SK-N-SH treated with all-trans-retinoic acid at 6 μM for 48 hours (cell line): ENCODE data around the gene DPP10.

Experiments used
- ATAC-seq: fragments of 200-7000 bp; cut with Tn5 transposase; 3 replicates; pipeline ENCODE4 v1.9.1; 2020; ENCODE audit warnings: mild to moderate bottlenecking, moderate library complexity
- CSRNP3 ChIP-seq: fragments of 250-450 bp; sonication (Bioruptor Pico); IDR thresholded peaks from 2 replicates; pipeline ENCODE4 v1.5.1; 2021; ENCODE audit warnings: mild to moderate bottlenecking, moderate library complexity
- ESRRG ChIP-seq: fragments of 250-450 bp; sonication (Bioruptor Pico); IDR thresholded peaks from 2 replicates; pipeline ENCODE4 v1.6.1; 2021; ENCODE audit warnings: mild to moderate bottlenecking
- GLIS3 ChIP-seq: fragments of 250-450 bp; sonication (Bioruptor Pico); IDR thresholded peaks from 2 replicates; pipeline ENCODE4 v1.5.0; 2020; ENCODE audit warnings: mild to moderate bottlenecking, moderate library complexity
- ISL1 ChIP-seq: fragments of 250-450 bp; sonication (Bioruptor Pico); IDR thresholded peaks from 2 replicates; pipeline ENCODE4 v2.1.2; 2022; ENCODE audit warnings: mild to moderate bottlenecking, moderate library complexity
- OSR1 ChIP-seq: fragments of 250-450 bp; sonication (Bioruptor Pico); IDR thresholded peaks from 2 replicates; pipeline ENCODE4 v1.8.0; 2022; ENCODE audit warnings: moderate library complexity, mild to moderate bottlenecking, inconsistent platforms
- PATZ1 ChIP-seq: fragments of 250-450 bp; sonication (Bioruptor Pico); IDR thresholded peaks from 2 replicates; pipeline ENCODE4 v1.8.0; 2020; ENCODE audit warnings: mild to moderate bottlenecking, moderate library complexity, borderline replicate concordance
- RARB ChIP-seq: fragments of 250-450 bp; sonication (Bioruptor Pico); IDR thresholded peaks from 2 replicates; pipeline ENCODE4 v1.8.0; 2021; ENCODE audit warnings: mild to moderate bottlenecking, moderate library complexity
- SNAI2 ChIP-seq: fragments of 250-450 bp; sonication (Bioruptor Pico); IDR thresholded peaks from 2 replicates; pipeline ENCODE4 v1.5.0; 2020; ENCODE audit warnings: mild to moderate bottlenecking, moderate library complexity
- TCF4 ChIP-seq: fragments of 250-450 bp; sonication (Bioruptor Pico); IDR thresholded peaks from 2 replicates; pipeline ENCODE4 v1.8.0; 2021; ENCODE audit warnings: mild to moderate bottlenecking, moderate library complexity, borderline replicate concordance
- TSHZ2 ChIP-seq: fragments of 250-450 bp; sonication (Bioruptor Pico); IDR thresholded peaks from 2 replicates; pipeline ENCODE4 v1.5.0; 2020; ENCODE audit warnings: mild to moderate bottlenecking, moderate library complexity
- ZC3H10 ChIP-seq: fragments of 250-450 bp; sonication (Bioruptor Pico); IDR thresholded peaks from 2 replicates; pipeline ENCODE4 v1.5.1; 2021; ENCODE audit warnings: mild to moderate bottlenecking, moderate library complexity
- ZFP3 ChIP-seq: fragments of 250-450 bp; sonication (Bioruptor Pico); IDR thresholded peaks from 2 replicates; pipeline ENCODE4 v1.5.0; 2020; ENCODE audit warnings: mild to moderate bottlenecking, moderate library complexity
- ZFP30 ChIP-seq: fragments of 450-650 bp; formaldehyde crosslinking; IDR thresholded peaks from 2 replicates; pipeline ENCODE4 v1.5.0; 2022; ENCODE audit warnings: mild to moderate bottlenecking, moderate library complexity
- ZNF70 ChIP-seq: fragments of 450-650 bp; formaldehyde crosslinking; IDR thresholded peaks from 2 replicates; pipeline ENCODE4 v1.5.0; 2020; ENCODE audit warnings: mild to moderate bottlenecking, moderate library complexity

The DPP10 gene

GRCh38 chr2:115124817-115125216, 682.4 kb downstream of the DPP10 start:
- no peak for ATAC-seq
- TF ChIP-seq RARB (CRISPR knock-in tag), result no peak
- TF ChIP-seq, all 23 proteins: peak for 0

GRCh38 chr2:115129536-115129935, 687.1 kb downstream of the DPP10 start:
- ATAC-seq, result no peak
- TF ChIP-seq TSHZ2 (CRISPR knock-in tag), result no peak
- TF ChIP-seq ISL1 (CRISPR knock-in tag), result no peak
- no peak for TF ChIP-seq PATZ1
- TF ChIP-seq TCF4 (CRISPR knock-in tag), result no peak
- no peak for TF ChIP-seq ZNF70 (CRISPR knock-in tag)
- no peak for TF ChIP-seq SNAI2 (CRISPR knock-in tag)

GRCh38 chr2:115160531-115161080, 718.2 kb downstream of the DPP10 start:
- no peak for ATAC-seq

More at GRCh38 chr2:115160531-115161080, 718.2 kb downstream of the DPP10 start:
- no peak for TF ChIP-seq ZNF70 (CRISPR knock-in tag)
- no peak for TF ChIP-seq ZFP3 (CRISPR knock-in tag)
- TF ChIP-seq PATZ1, result no peak
- no peak for TF ChIP-seq RARB (CRISPR knock-in tag)
- no peak for TF ChIP-seq CSRNP3 (CRISPR knock-in tag)
- TF ChIP-seq ZC3H10, result no peak
- no peak for TF ChIP-seq ISL1 (CRISPR knock-in tag)
- TF ChIP-seq TSHZ2 (CRISPR knock-in tag), result no peak
- no peak for TF ChIP-seq GLIS3 (CRISPR knock-in tag)
- TF ChIP-seq ESRRG (CRISPR knock-in tag), result no peak
- TF ChIP-seq OSR1 (CRISPR knock-in tag), result no peak
- TF ChIP-seq ZFP30 (CRISPR knock-in tag), result no peak
